HL-60 (cell line): ENCODE results near the gene UBFD1.
A peak's percentile ranks its signal among the peaks of the same experiment; 100 is the strongest.
"Not testable (repeated sequence)": the region's sequence is repeated elsewhere in the genome, so short reads cannot be mapped to it uniquely, and the experiment has no call there.

Experiments
- DNase-seq, 2 experiments: peaks; one replicate each; pipeline ENCODE4 v3.0.0-alpha.2; 2010 to 2020; ENCODE audit warnings: low read depth in 1 of 2, low spot score in 1 of 2
- H3K27ac ChIP-seq: fragments of 250-450 bp; sonication (Bioruptor Pico); replicated peaks from 2 replicates; pipeline ENCODE4 v1.5.1; 2020; ENCODE audit warnings: mild to moderate bottlenecking, moderate library complexity
- H3K27me3 ChIP-seq: fragments of 250-450 bp; sonication (Bioruptor Pico); 2 replicates; pipeline ENCODE4 v1.5.1; 2021; ENCODE audit warnings: mild to moderate bottlenecking, moderate library complexity; ENCODE audit not compliant: insufficient read depth, poor library complexity, severe bottlenecking
- H3K4me3 ChIP-seq: replicated peaks from 2 replicates; pipeline ENCODE4 v1.5.1; 2011; ENCODE audit warnings: mild to moderate bottlenecking, control low read depth, low read length; ENCODE audit not compliant: insufficient read depth
- CTCF ChIP-seq: IDR thresholded peaks from one replicate; pipeline ENCODE4 v1.5.1; 2011; ENCODE audit warnings: low read length, control low read depth, inconsistent platforms; ENCODE audit not compliant: insufficient read depth
- GABPA ChIP-seq: IDR thresholded peaks from 2 replicates; pipeline ENCODE4 v1.6.1; 2012; ENCODE audit warnings: low read depth
- POLR2AphosphoS5 ChIP-seq: IDR thresholded peaks from 2 replicates; pipeline ENCODE4 v1.6.1; 2012; ENCODE audit warnings: low read depth
- REST ChIP-seq: IDR thresholded peaks from 2 replicates; pipeline ENCODE4 v1.6.1; 2012; ENCODE audit warnings: low read depth; ENCODE audit not compliant: insufficient replicate concordance
- SPI1 ChIP-seq: IDR thresholded peaks from 2 replicates; pipeline ENCODE4 v1.6.1; 2012; ENCODE audit warnings: low read depth, mild to moderate bottlenecking, borderline replicate concordance

UBFD1 gene

GRCh38 chr16:23509782-23510163 is 47.8 kb upstream of the UBFD1 start:
- Histone ChIP-seq H3K27me3 (no peaks in the 10 kb centered on the region), H3K4me3 (peak overlapping the region; percentile 70), H3K27ac (peak overlapping the region; percentile 69)
- TF ChIP-seq CTCF (no peak), REST (no peak), POLR2AphosphoS5 (no peak), SPI1 (no peak), GABPA (no peak)
- no peak for DNase-seq

GRCh38 chr16:23510164-23510914 is 47.2 kb upstream of the UBFD1 start, which contains the start of gene GGA2:
TSS of gene GGA2 (minus strand) at chr16:23510494. CDS start at chr16:23510411, 83 bp downstream.
- Histone ChIP-seq H3K27ac (peak within 1 kb of the TSS; percentile 69), H3K27me3 (no peaks in the 10 kb centered on the region), H3K4me3 (peak within 1 kb of the TSS; percentile 70)
- DNase-seq, result peak; percentile 67 to 82
- TF ChIP-seq POLR2AphosphoS5 (peak; percentile 75), GABPA (no peak), SPI1 (no peak), REST (peak; percentile 50), CTCF (no peak)

- DNase-seq, result not testable (repeated sequence)
- peak overlapping the region; percentile 70 for H3K4me3 ChIP-seq
These were observed 46.6 kb upstream of the UBFD1 start for GRCh38 chr16:23510915-23511270.

DNA sequence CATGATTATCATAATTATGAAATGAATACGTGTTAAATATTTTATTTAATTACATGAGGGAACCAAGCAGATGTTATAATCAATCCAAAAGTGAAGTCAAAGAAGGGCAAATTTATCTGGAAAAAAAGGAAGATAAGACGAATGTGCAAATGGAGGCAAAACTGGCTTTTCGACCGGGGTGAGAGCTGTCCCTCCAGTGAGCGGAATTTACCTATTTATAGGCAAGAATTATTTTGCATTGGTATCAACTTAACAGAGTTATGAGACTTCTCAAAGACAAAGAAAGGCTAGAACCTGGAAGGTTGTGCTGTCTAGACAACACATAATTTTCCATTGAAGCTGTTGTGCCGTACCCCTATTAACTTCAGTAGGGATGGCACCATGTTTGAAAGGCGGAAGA is 45.8 kb upstream of the UBFD1 start:
- H3K27me3 ChIP-seq, result no peaks in the 10 kb centered on the region
- no peak overlapping the region for H3K4me3 ChIP-seq
- no peak for DNase-seq
- TF ChIP-seq POLR2AphosphoS5, result no peak
- TF ChIP-seq REST, result no peak
- TF ChIP-seq SPI1, result no peak
- TF ChIP-seq GABPA, result no peak
- no peak for TF ChIP-seq CTCF
- no peak overlapping the region for H3K27ac ChIP-seq

More at GRCh38 chr16:23510915-23511270, 46.6 kb upstream of the UBFD1 start:
- H3K27ac ChIP-seq, result peak overlapping the region; percentile 69
- not testable (repeated sequence) for H3K27me3 ChIP-seq
